HG03378 (cell line): Measurements from ENCODE around the gene LY6G6D.
A peak's percentile ranks its signal among the peaks of the same experiment; 100 is the strongest.

Source experiments
- ATAC-seq: cut with Tn5 transposase; IDR thresholded peaks from one replicate; pipeline ENCODE4 v1.9.1; 2021; ENCODE audit warnings: mild to moderate bottlenecking, moderate library complexity; ENCODE audit not compliant: unreplicated experiment

LY6G6D gene

DNA sequence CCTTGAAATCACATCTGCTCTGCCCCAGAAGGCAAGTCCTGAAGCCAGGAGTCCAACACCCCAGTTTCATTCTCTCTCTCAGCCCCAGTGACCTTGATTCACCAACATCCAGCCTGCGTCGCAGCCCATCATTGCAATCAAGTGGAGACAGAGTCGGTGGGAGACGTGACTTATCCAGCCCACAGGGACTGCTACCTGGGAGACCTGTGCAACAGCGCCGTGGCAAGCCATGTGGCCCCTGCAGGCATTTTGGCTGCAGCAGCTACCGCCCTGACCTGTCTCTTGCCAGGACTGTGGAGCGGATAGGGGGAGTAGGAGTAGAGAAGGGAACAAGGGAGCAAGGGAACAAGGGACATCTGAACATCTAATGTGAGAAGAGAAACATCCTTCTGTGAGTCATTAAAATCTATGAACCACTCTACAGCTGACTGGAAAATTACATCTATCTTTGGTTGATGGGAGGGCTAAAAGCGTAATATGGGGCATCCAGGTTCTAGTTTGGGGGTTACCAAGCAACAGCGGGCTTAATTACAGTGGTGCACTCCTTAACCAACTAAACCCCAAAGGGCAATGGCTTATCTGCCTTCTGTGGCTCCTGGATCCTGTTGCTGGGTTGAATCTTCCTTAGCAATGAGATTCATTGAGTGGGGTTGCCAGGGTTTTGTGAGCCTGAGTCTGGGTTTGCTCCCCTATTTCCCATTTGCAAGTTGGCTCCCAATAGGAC lies 2.5 kb downstream of the LY6G6D start:
- no peak for ATAC-seq

DNA sequence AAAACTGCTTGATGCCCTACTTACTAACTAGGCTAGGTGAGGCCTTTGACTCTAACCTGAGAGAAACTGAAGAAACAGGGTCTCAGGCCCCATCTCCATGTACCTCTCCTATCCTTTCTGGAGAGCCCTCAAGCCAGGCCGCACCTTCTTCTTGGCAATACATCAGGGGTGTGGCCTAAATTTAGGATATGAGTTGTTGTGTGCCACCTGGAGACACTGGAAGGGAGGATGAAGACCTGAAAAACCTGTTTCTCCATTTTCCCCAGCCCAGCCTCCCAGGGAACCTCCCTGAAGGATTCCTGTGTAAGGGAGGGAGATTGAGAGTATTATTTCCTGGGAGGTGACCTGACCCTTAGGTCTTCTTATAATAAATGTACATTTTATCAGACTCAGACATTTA lies 3.1 kb downstream of the LY6G6D start:
- ATAC-seq, result no peak

DNA sequence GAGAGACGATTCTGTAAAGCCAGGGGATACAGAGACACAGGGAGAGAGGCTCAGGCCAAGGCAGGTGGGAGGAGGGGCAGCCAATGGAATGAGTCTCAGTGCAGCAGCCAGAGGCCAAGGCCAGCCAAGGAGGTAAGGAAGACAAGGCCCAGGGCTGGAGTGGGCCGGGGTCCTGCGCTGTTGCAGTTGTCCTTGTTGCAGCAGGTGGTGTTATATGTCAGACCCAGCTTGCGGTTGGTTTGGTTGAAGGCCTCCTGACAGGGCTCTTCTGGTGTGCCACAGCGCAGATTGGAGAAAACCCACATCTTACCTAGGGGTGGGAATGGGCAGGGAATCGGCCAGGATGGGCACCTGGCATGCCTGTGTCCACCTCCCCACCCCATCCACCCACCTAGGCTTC lies 3.9 kb downstream of the LY6G6D start:
- no peak for ATAC-seq

DNA sequence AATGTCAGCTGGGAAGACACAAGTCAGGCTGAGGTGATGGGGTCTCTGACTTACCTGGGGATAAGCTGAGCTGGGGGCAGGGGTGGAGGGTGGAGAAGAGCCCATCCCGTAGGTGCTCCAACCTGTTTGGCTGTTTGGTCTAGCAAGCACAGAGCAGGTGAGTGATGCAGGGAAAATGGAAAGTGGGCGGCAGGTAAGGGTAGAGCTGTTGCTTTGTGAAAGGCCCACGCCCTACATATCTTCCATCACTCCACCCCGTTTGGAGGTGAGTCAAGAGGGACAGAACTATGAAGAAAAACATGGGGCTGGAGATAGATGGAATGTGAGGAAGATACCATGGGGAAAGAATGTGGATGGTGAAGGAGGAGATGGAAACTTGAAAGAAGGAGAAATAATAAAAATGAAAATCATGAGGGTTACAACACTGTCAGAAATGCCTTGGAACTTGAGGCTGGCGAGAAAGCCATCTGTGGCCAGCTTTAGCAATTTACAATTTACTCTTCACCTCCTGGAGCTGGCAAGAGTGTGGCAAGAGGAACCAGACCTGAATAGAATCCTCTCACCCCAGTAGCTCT lies 5.1 kb downstream of the LY6G6D start:
- no peak for ATAC-seq

DNA sequence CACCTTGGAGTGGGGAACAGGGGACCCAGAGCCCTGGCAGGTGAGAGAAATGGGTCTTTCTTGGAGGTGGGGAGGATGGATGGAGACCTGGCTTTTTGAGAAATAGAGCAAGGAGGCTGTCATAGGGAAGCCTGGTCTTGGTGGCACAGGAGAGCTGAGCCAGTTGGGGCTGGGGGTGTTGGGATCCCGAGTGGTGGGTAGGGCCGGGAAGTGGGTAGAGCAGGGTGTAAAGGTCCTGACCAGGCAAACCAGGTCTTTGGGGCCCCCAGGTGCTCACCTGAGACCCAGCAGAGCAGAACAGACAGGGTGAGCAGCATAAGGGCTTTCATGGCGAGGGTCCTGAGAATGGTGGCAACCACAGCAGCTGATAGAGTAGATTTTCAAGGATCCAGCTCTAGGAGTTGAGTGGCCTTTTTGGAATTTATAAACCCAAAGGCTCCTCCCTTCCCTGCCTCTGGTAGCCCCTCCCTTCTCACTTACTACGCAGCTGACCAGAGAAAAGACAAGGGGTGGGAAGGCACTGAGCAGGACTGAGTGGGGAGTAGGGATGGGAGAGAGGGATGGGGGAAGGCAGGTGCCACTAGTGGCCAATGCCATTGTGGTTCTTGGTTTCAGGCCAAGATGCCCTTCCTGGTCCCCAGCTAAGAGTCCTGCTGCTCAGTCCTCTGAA lies 6.3 kb downstream of the LY6G6D start, which contains the start of gene LY6G6C:
Gene LY6G6C, minus strand, starts transcription at position 396 of the 670 bp plus-strand sequence. Its CDS starts 67 bp downstream, at position 329.
- ATAC-seq, result no peak

DNA sequence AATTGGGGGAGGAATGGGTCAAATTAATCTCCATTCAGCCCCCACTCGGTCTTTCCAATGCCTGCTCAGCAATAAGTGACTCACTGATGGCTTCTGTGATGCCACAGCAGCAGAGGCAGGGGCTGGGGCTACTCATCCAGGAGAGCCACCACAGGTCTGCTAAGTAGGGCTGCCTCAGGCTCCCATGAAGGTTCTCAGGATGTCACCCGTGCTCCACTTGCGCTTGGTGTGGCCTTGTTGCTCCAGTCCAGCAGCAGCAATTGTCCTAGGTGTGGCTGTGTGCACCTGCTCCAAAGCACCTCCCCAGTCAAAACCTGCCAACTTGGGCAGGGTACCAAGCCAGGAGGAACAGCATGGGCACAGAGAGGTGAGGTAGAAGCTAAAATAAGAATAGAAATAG lies 7.0 kb downstream of the LY6G6D start:
- ATAC-seq, result no peak

DNA sequence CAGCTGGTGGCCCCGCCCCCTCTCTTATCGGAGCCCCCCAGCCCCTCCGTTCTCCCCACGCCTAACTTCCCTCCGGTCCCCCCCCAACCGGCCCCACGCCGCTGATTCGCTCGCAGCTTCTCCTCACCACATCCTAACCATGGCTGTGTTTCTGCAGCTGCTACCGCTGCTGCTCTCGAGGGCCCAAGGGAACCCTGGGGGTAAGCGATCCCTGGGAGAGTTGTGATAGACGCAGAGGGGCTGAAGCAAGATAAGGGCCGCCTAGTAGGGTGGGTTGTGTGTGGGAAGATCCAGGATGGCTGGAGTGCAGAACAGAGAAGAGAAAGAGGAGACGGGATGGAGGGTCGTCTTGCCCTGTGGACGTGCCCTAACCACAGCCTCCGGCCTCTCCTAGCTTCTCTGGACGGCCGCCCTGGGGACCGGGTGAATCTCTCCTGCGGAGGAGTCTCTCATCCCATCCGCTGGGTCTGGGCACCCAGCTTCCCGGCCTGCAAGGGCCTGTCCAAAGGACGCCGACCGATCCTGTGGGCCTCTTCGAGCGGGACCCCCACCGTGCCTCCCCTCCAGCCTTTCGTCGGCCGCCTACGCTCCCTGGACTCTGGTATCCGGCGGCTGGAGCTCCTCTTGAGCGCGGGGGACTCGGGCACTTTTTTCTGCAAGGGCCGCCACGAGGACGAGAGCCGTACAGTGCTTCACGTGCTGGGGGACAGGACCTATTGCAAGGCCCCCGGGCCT lies 8.3 kb downstream of the LY6G6D start, which contains the start of gene MPIG6B:
Gene MPIG6B, plus strand, starts transcription at position 129 of the 735 bp plus-strand sequence. Its CDS starts 11 bp downstream, at position 140.
- ATAC-seq, result no peak

DNA sequence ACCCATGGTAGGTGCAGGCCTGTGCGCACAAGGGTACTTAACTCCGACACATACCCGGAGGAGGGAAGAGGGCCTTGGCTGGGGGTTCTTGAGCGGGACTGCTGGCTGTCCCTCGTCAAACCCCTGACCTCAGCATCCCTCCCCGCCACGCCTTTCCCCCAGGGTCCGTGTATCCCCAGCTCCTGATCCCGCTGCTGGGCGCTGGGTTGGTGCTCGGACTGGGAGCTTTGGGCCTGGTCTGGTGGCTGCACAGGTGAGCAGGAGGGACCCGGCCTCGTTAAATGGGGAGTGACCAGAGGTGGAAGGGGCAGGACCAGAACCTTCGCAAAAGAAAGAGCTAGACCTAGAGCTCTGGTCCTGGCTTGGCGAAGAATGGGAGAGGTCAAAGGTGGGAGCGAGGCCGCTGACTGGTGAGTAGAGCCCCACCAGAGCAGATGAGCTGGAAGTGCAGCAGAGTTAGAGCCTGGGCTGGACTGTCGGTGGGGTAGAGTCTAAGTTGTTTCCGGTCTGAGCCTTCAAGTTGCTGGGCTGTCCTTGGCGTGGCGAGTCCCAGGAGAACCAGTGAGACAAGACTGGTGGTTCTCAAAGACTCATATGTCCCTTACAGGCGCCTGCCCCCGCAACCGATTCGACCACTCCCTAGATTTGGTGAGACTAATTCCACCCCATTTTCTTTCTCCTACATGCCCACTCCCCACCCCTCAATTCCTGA lies 9.0 kb downstream of the LY6G6D start:
- ATAC-seq, result no peak

DNA sequence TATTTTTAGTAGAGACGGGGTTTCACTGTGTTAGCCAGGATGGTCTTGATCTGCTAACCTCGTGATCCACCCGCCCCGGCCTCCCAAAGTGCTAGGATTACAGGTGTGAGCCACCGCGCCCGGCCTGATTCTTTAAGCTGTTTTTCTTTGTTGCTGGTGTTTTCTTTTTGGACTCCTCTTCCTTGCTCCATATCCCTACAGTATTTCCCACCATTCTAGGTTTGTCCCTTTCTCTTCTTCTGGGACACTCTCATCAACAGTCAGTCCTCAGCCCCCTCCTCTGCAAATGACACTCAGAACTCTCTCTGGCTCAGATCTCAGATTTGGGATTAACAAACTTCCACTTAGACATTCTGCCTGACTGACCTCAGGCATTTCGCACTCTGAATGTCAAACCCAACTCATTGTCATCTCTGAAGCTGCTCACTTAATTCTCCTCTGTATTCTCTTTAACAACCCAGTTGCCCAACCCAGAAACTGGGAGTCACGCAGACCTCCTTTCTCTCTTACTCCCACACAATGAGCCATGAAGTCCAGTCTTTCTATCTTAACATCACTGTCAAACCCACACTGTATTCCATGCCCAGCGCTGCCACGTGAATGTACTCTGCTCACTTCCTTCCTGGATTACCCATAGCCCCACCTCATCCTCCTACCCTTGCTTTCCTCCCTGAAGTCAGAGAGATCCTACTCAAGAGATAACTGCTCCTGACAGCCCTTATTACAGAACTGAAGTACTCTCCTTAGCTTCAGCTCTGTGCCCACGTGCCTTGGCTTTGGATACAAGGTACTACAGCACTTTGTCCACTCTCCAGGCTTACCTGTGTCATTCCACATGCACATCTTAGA lies 10.6 kb downstream of the LY6G6D start:
- no peak for ATAC-seq

DNA sequence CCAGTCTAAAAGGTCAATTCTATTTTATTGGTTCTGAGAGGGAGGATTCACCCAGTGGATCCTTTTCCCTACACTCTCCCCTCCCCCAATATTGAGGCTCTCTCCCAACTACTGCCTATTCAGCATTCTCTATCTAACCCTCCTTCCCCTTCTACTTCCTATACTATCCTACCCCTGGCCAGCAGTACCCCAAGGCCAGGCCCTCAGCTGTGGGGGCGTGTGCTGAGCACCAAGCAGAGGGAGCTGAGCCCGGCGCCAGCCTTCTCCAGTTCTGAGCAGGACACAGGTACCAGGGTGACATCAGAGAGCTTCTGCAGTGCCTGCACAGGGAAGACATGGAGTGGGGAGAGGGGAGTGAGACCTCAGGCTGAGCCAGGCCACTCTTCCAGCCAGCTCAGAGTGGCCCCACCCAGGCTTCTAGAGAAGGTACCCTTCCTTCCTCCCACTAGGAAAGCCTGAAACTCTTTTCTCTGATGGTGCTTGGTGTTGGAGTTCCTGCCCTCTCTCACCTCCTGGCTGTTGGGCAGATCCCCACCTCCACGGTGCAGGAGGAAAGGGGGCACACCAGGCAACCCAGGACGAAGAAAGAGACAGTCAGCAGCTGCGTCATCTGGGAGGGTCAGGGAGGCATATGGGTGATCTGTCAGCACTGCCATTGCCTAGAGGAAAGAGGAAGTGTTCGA lies 12.0 kb downstream of the LY6G6D start:
- peak; percentile 51 for ATAC-seq

DNA sequence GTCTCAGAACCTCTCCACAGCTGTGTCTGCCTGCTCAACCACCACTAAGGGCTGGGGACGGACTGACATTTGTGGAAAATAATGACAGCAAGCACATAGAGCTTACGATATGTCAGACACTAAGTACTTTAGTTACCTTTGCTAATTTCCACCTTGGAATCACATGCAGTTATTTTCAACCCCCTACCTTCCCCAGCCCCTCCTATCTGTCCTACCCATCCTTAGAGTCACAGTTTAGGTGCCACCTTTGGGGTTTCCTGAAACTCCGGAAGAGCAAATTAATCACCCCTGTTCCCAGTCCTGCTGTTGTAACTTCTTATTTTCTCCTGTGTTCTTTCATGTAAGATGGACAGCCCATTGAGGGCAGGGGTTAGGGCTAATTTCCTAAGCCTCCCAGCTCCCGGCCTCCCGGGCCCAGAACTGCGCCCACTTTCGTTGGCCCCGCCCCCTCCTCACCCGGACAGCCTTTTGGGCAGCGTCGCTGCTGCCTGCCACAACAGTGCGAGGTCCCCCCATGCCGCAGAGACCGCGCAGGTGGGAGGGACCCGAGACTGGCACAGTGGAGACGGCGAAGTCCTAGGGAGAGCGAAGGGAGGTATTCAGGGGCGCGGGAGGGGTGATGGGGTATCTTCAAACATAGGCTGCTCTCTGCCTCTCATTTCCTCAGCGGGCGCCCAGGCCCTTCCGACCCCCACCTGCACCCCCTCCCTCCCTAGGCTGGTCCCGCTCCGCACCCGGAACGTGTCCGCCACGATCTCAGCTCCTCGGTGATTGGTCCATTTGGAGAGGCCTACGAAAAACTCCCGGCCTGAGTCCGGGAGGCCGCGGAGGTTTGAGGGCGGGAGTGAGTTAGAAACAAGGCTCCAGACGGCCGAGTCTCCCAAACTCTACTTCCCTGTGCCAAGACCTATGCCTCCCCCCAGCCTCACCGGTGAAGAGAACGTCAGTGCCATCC lies 12.8 kb downstream of the LY6G6D start:
- ATAC-seq, result peak; percentile 3

DNA sequence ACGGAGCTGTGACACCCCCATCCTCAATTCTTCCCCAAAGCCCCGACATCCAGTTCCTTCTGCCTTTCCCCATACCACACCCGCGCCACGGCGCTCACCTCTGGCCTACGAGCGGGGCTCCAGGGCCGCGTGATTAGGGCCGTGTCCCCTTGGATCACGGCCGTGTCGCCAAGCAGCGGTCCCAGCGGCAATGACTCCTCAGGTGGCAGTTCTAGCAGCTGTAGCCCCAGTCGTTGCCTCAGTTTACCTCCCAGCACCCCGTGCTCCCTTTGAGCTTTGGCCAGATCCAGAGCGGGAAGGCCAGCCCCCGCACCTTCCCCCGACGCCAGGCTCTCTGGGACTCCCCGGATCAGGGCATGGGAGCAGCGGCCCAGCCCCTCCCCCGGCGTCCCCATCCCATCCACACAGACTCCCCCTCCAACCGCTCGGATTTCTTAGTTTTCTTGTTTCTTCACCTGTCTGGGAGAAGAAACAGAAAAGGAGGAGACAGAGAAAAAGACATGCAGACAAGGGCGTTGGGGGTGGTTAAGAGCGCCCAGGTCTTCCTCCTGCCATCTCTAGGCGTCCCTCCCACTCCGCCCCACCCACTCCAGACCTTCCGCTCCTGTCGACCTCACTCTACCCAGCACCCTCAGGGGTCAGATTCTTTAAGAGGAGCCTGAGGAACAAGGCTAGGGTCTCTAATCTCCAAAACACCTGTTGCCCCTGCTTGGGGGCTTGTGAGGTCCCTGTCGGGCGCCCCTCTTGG lies 13.8 kb downstream of the LY6G6D start, which contains the start of gene DDAH2:
Gene DDAH2, minus strand, starts transcription at position 533 of the 748 bp plus-strand sequence. Its CDS starts 138 bp downstream, at position 395.
- no peak for ATAC-seq

DNA sequence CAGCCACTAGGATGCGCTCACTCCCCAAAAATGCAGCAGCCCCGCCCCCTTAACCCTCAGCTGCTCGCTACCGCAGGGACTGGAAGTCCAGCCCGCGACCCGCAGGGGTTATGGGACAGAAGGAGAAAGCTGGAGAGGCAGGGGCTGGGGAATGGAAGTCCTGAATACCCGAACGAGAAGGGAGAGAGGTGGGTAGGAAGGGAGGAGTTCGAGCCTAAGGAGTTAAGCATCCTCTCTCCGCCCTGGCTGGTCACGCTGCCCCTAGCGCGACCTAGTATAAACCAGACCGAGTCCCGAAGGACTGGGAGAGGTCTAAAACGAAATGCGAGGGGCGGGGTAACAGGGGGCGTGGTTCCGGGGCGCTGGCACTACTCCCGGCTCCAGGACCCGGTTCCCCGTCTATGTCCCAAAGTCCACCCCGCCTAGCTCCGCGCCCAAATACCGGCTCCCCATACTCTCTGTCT lies 14.4 kb downstream of the LY6G6D start:
- no peak for ATAC-seq

DNA sequence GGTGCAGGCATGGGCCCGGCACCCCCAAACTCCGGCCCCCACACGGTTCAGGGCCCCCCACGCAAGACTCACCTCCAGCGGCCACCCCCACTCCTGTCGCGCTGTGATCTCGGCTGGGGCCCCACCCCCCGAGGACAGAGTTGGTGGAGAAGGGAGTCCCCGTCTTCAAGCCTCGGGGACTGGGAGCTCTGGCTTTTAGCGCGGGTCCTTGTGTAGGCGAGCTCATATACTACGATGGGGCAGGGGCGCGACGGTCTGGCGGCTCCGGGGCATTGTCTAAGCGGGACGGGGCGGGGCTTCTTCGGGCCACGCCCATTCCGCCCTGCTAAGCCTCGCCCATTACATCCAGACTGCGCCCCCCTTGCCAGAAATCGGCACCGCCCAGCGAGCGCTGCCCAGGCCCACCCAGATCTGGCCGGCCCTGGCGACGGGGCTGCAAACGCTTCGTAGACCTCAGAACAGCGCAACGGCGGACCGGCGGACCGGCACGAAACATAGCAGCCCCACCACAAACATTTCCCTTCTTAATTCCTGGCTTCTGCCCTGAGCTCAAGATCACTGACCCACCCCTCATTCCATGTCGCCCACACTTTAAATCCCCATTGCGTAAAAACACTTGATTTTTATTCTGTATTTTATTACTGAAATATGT lies 15.0 kb downstream of the LY6G6D start:
- no peak for ATAC-seq

DNA sequence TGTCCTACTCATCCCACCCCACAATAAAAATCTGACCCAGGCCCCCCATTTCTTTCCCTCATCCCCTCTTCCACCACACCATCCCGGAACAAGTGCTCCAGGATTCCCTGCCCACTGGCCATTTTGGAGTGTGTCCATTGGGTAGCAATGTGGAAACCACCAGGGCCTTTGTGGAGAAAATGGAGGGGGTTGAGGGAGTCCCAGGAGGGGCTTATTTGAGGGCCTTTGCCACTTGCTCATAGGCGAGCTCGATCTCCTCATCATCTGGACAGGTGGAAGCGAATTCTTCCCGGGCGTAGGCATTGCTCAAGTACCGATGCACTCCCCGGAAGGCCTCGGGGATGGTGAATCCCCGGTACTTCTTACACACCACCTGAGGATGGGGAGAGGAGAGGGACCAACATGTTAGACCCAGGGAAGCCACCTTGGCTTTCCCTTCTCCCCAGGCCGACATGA lies 15.5 kb downstream of the LY6G6D start:
- no peak for ATAC-seq

DNA sequence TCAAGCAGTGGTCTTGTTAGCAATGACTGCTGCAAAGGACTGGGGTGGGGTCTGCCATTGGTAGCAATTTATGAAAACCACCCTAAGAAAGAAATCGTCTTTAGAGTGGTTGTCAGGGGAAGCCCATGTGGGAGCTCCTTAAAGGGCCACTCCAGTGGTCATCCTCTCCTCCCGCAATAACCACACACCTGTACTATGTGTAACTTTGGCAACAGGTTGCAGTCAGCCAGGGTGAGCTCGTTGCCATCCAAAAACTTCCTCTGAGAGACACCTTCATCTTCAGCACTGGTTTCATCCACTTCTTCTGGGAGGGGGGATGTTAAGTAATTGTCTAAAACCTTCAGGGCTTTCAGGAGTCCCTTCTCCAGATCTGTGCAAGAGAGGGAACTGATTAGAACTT lies 16.9 kb downstream of the LY6G6D start:
- no peak for ATAC-seq

DNA sequence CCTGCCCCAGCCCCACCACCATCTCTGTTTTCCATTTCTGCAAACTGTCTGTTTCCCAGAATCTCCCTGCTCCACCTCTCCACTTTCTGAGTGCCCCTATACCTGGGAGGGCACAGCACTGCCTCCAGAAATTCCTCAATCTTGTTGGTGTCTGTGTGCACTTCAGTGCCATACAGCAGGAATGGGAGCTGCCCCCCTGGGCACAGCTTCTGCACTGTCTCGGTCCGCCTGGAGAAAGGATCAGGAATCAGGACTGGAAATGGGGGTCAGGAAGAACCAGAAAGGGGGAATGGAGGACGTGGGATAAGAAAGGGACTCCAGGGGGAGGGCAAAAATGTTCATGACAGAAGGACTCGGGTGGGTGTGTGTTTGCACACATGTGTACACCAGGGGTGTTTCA lies 18.6 kb downstream of the LY6G6D start:
- ATAC-seq, result no peak
